IMR-90 (cell line): ENCODE results near the gene HDAC9. TPM values are rescaled to one million over a fixed set of nuclear protein-coding genes. Genes with fewer than 3 reads are reported as not detected.
A peak's percentile ranks its signal among the peaks of the same experiment; 100 is the strongest.

Experiments used
- ATAC-seq: fragments of 200-7000 bp; cut with Tn5 transposase; 2 replicates; pipeline ENCODE4 v1.9.1; 2020; ENCODE audit warnings: low read depth, mild to moderate bottlenecking, moderate library complexity
- BruUV-seq: library from RNA; stranded (reverse); fragments of 400-500 nt; replicated peaks from 2 replicates; lab custom pipeline; 2021; lab: Mats Ljungman, UMichigan
- CTCF ChIA-PET: fragments of 300-600 bp; formaldehyde crosslinking; extraction: SDS; loops from one replicate; lab custom pipeline; 2021; ENCODE audit warnings: antibody characterized with exemption; lab: Yijun Ruan, JAX
- POLR2A ChIA-PET: fragments of 300-600 bp; sonication (Branson Sonifier 250); formaldehyde crosslinking; loops from one replicate; lab custom pipeline; 2022; ENCODE audit warnings: antibody characterized with exemption; ENCODE audit not compliant: unreplicated experiment; lab: Charles Lee
- DNase-seq: peaks from one replicate; pipeline ENCODE4 v3.0.0; 2013
- H2AFZ ChIP-seq: replicated peaks from 2 replicates; pipeline ENCODE3; 2013; ENCODE audit warnings: low read length, mild to moderate bottlenecking; ENCODE audit not compliant: poor library complexity
- H2AK5ac ChIP-seq: 2 replicates; pipeline ENCODE4 v1.6.1; 2013; ENCODE audit warnings: low read depth, low read length, inconsistent platforms
- H2AK9ac ChIP-seq: replicated peaks from 2 replicates; pipeline ENCODE3; 2013; ENCODE audit warnings: mild to moderate bottlenecking, low read depth, low read length, moderate library complexity; ENCODE audit not compliant: poor library complexity
- H2BK120ac ChIP-seq: 2 replicates; pipeline ENCODE4 v1.6.1; 2013; ENCODE audit warnings: low read depth, low read length, inconsistent platforms
- H2BK15ac ChIP-seq: 3 replicates; pipeline ENCODE4 v1.6.1; 2013; ENCODE audit warnings: low read depth, low read length, inconsistent platforms
- H2BK20ac ChIP-seq: 2 replicates; pipeline ENCODE4 v1.6.1; 2013; ENCODE audit warnings: low read depth, mild to moderate bottlenecking, inconsistent platforms, low read length, moderate library complexity
- H2BK5ac ChIP-seq: 2 replicates; pipeline ENCODE4 v1.6.1; 2013; ENCODE audit warnings: mild to moderate bottlenecking, low read depth, low read length, inconsistent platforms; ENCODE audit not compliant: poor library complexity, severe bottlenecking
- H3K14ac ChIP-seq: replicated peaks from 2 replicates; pipeline ENCODE4 v1.6.1; 2013; ENCODE audit warnings: low read depth, low read length, inconsistent platforms
- H3K18ac ChIP-seq: 2 replicates; pipeline ENCODE4 v1.6.1; 2013; ENCODE audit warnings: low read depth, low read length, control low read depth
- H3K23ac ChIP-seq: 2 replicates; pipeline ENCODE4 v1.6.1; 2013; ENCODE audit warnings: low read depth, low read length, inconsistent platforms
- H3K27ac ChIP-seq: 2 replicates; pipeline ENCODE4 v1.5.1; 2013; ENCODE audit warnings: mild to moderate bottlenecking, control low read depth, low read length; ENCODE audit not compliant: insufficient read depth
- H3K27me3 ChIP-seq: 2 replicates; pipeline ENCODE4 v1.6.1; 2013; ENCODE audit warnings: low read length; ENCODE audit not compliant: control insufficient read depth, insufficient read depth
- H3K36me3 ChIP-seq: 2 replicates; pipeline ENCODE4 v1.6.1; 2013; ENCODE audit warnings: low read length, mixed read lengths; ENCODE audit not compliant: control insufficient read depth, insufficient read depth
- H3K4ac ChIP-seq: 2 replicates; pipeline ENCODE4 v1.6.1; 2013; ENCODE audit warnings: low read depth, low read length, inconsistent platforms
- H3K4me1 ChIP-seq: 2 replicates; pipeline ENCODE4 v1.6.1; 2013; ENCODE audit warnings: low read length, mixed read lengths; ENCODE audit not compliant: control insufficient read depth, insufficient read depth
- H3K4me2 ChIP-seq: 2 replicates; pipeline ENCODE4 v1.6.1; 2013; ENCODE audit warnings: low read depth, mild to moderate bottlenecking, control low read depth, low read length, moderate library complexity
- H3K4me3 ChIP-seq: 2 replicates; pipeline ENCODE4 v1.5.1; 2013; ENCODE audit warnings: low read depth, mild to moderate bottlenecking, control low read depth, low read length, moderate library complexity; ENCODE audit not compliant: insufficient read depth
- H3K56ac ChIP-seq: 2 replicates; pipeline ENCODE4 v1.6.1; 2013; ENCODE audit warnings: low read length, inconsistent platforms; ENCODE audit not compliant: insufficient read depth; ENCODE audit errors: extremely low read depth
- H3K79me1 ChIP-seq, 2 experiments: 2 replicates each; pipeline ENCODE4 v1.6.1; 2013; ENCODE audit warnings: low read length in 2 of 2, inconsistent platforms in 1 of 2, low read depth in 1 of 2
- H3K9ac ChIP-seq: 2 replicates; pipeline ENCODE4 v1.6.1; 2013; ENCODE audit warnings: low read depth, low read length, control low read depth
- H3K9me1 ChIP-seq: 2 replicates; pipeline ENCODE4 v1.6.1; 2013; ENCODE audit warnings: low read length, inconsistent platforms; ENCODE audit not compliant: insufficient read depth
- H3K9me3 ChIP-seq: 2 replicates; pipeline ENCODE4 v1.6.1; 2013; ENCODE audit warnings: low read length; ENCODE audit not compliant: control insufficient read depth, insufficient read depth
- H4K20me1 ChIP-seq: 2 replicates; pipeline ENCODE4 v1.6.1; 2013; ENCODE audit warnings: low read length, inconsistent platforms; ENCODE audit not compliant: insufficient read depth
- H4K5ac ChIP-seq: 2 replicates; pipeline ENCODE4 v1.6.1; 2013; ENCODE audit warnings: mild to moderate bottlenecking, low read depth, low read length, control low read depth
- H4K8ac ChIP-seq, 2 experiments: 2 replicates each; pipeline ENCODE4 v1.6.1; 2013; ENCODE audit warnings: low read depth in 2 of 2, low read length in 2 of 2, control low read depth in 1 of 2, inconsistent platforms in 1 of 2
- H4K91ac ChIP-seq: 2 replicates; pipeline ENCODE4 v1.6.1; 2013; ENCODE audit warnings: low read depth, low read length, inconsistent platforms; ENCODE audit not compliant: insufficient read depth
- CEBPB ChIP-seq: IDR thresholded peaks from 2 replicates; pipeline ENCODE4 v1.6.1; 2012; ENCODE audit warnings: low read depth, low read length, improper control_type of control experiment
- WGBS, 2 experiments: methylation state at CpG; one replicate each; pipeline versions ENCODE4 v1.1.5 to v1.1.7; 2013; ENCODE audit warnings: missing lambda C conversion rate in 2 of 2; ENCODE audit not compliant: insufficient read length in 1 of 2; ENCODE audit errors: extremely low coverage in 2 of 2; 5-methylcytosine and 5-hydroxymethylcytosine counted together
- dilution Hi-C: fragments of 300-500 bp; cut with HindIII; formaldehyde crosslinking; loops from one replicate; pipeline ENCODE4 v1.14.3; 2018; ENCODE audit warnings: low sequenced_read_pairs; ENCODE audit not compliant: unreplicated experiment
- in situ Hi-C: fragments of 300-500 bp; cut with MboI; formaldehyde crosslinking; loops from 3 replicates; pipeline ENCODE4 v1.14.3; 2019; ENCODE audit warnings: low sequenced_read_pairs, inconsistent platforms, mixed read lengths
- intact Hi-C: fragments of 100-400 bp; cut with micrococcal nuclease; formaldehyde crosslinking; loops from 2 replicates; pipeline ENCODE4 v1.10.0; 2022
- polyA plus RNA-seq, 3 experiments: library from polyadenylated mRNA; depleted of rRNA; stranded (reverse); fragments of >200 nt; gene quantifications; 2 replicates each; pipeline ENCODE4 v1.2.3, GENCODE V29; 2012; ENCODE audit warnings: low replicate concordance in 1 of 3
- total RNA-seq: library from RNA; depleted of rRNA; stranded (reverse); fragments of >200 nt; gene quantifications from 2 replicates; pipeline ENCODE4 v1.2.3, GENCODE V29; 2012

The HDAC9 gene
- total and polyA plus RNA-seq, 2 of the 4 experiments (the other 2 are of a cell fraction) = 4.3 to 24.7 TPM

DNA sequence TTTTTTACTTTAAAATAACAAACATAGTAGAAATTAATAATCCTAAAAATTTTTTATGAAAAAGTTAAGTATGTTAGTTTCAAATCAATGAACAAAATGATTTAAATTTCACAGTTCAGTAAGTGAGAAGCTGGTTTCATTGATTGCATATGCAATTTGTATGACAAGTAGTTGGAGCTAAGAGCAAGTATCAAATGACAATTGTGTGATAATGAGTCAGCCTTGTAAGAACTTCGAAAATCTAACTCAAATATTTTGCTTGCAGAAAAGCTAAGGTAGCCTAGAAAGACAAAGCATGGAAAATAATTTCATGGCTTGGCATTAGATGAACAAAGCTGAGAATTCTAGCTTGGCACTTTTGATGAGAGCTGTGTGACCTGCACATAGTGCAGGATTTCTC, 111.5 kb downstream of the HDAC9 start:
- H3K36me3 ChIP-seq = no peaks in the 10 kb centered on the region
- in situ Hi-C loops = no loop called here
- CTCF ChIA-PET = no interaction called here

More for the DNA sequence above, 111.5 kb downstream of the HDAC9 start:
- H3K4ac ChIP-seq = no peak overlapping the region
- WGBS, 2 experiments = no CpG with 5 or more reads among the region's 1 CpG
- H3K9ac ChIP-seq = no peak overlapping the region
- no TSS peak for BruUV-seq
- dilution Hi-C loops (no loop called here), intact Hi-C loops (no loop called here)
- H3K4me2 ChIP-seq = no peak overlapping the region; the same call in 1 of the 2 replicates
- POLR2A ChIA-PET = no interaction called here
- ATAC-seq = no peak
- H3K9me3 ChIP-seq = peaks cover 9% of the 10 kb centered on the region
- H3K79me1 ChIP-seq = no peaks in the 10 kb centered on the region
- no peaks in the 10 kb centered on the region; the same call in 1 of the 2 replicates for H3K9me1 ChIP-seq
- H3K27ac ChIP-seq = no peak overlapping the region
- H3K14ac ChIP-seq = no peak overlapping the region
- H3K56ac ChIP-seq = no peak overlapping the region
- no peaks in the 10 kb centered on the region for H4K20me1 ChIP-seq
- H2BK15ac ChIP-seq = no peak overlapping the region
- H2BK20ac ChIP-seq = no peak overlapping the region
- H4K5ac ChIP-seq = no peak overlapping the region
- H2BK120ac ChIP-seq = no peak overlapping the region
- no peak overlapping the region for H4K8ac ChIP-seq
- no peak overlapping the region for H3K18ac ChIP-seq
- H2BK5ac ChIP-seq = no peak overlapping the region
- H3K23ac ChIP-seq = no peak overlapping the region
- H4K91ac ChIP-seq = no peak overlapping the region
- H3K4me1 ChIP-seq = peaks cover 1% of the 10 kb centered on the region; the same call in 1 of the 2 replicates
- no peak overlapping the region for H2AK5ac ChIP-seq
- H3K4me3 ChIP-seq = no peak overlapping the region
- no peaks in the 10 kb centered on the region for H3K27me3 ChIP-seq
- H2AK9ac ChIP-seq = no peak overlapping the region
- TF ChIP-seq CEBPB = no peak
- peak; percentile 64 for DNase-seq
- H2AFZ ChIP-seq = no peak overlapping the region
